Esophagus muscularis mucosa (tissue), 4 donors: ENCODE data around the gene NOSIP. TPM values are rescaled to one million over a fixed set of nuclear protein-coding genes. Genes with fewer than 3 reads are reported as not detected.
A peak's percentile ranks its signal among the peaks of the same experiment; 100 is the strongest.

Experiments
- DNase-seq: peaks from one replicate; pipeline ENCODE4 v3.0.0-alpha.2; 2017; ENCODE audit errors: extremely low spot score
- H3K27ac ChIP-seq, 4 donors: fragments of 200-600 bp; sonication (generic); replicated peaks in 1 of 4; 1 replicate in 3 of 4; 2 replicates in 1 of 4; pipeline ENCODE4 v1.5.1; 2016 to 2019; ENCODE audit warnings: mild to moderate bottlenecking in 1 of 4
- H3K27me3 ChIP-seq, 4 donors: fragments of 200-600 bp; sonication (generic); one replicate each; pipeline versions ENCODE4 v1.5.1 to v1.6.0; 2016 to 2019
- H3K36me3 ChIP-seq, 4 donors: fragments of 200-600 bp; sonication (generic); one replicate each; pipeline ENCODE4 v1.5.1; 2016 to 2019
- H3K4me1 ChIP-seq, 4 donors: fragments of 200-600 bp; sonication (generic); one replicate each; pipeline ENCODE4 v1.5.1; 2016 to 2019
- H3K4me3 ChIP-seq, 4 donors: fragments of 200-600 bp; sonication (generic); 1 replicate in 2 of 4; 2 replicates in 2 of 4; pipeline ENCODE4 v1.5.1; 2016 to 2019; ENCODE audit warnings: mild to moderate bottlenecking in 4 of 4, moderate library complexity in 1 of 4
- H3K9me3 ChIP-seq, 4 donors: fragments of 200-600 bp; sonication (generic); 1 replicate in 3 of 4; 2 replicates in 1 of 4; pipeline ENCODE4 v1.5.1; 2016 to 2019
- EP300 ChIP-seq: sonication (generic); formaldehyde crosslinking; IDR thresholded peaks from one replicate; pipeline ENCODE4 v1.6.1; 2017; ENCODE audit warnings: antibody characterized with exemption
- POLR2A ChIP-seq: fragments of 450-650 bp; IDR thresholded peaks from one replicate; pipeline ENCODE4 v1.6.1; 2017; ENCODE audit warnings: antibody characterized with exemption, moderate library complexity, mild to moderate bottlenecking, low read depth
- POLR2AphosphoS5 ChIP-seq, 2 donors: sonication (generic); formaldehyde crosslinking; IDR thresholded peaks; one replicate each; pipeline ENCODE4 v1.6.1; 2017; ENCODE audit warnings: antibody characterized with exemption in 2 of 2
- whole genome bisulfite sequencing: methylation state at CpG from one replicate; pipeline ENCODE4 v1.1.5; 2018; 5-methylcytosine and 5-hydroxymethylcytosine counted together
- intact Hi-C: fragments of 100-400 bp; cut with DNase I; formaldehyde crosslinking; loops from one replicate; pipeline ENCODE4 v1.15.1; 2023
- total RNA-seq, 4 donors: library from RNA; depleted of rRNA; stranded (reverse); fragments of >200 nt; gene quantifications; one replicate each; pipeline versions ENCODE4 v1.1.0 to v1.2.1, GENCODE V29; 2016
- TF ChIP-seq, protein P1 (sequence below), 3 experiments: fragments of 200-600 bp in 2 of 3; fragments of 450-650 bp in 1 of 3; sonication (generic) in 2 of 3; IDR thresholded peaks; one replicate each; pipeline ENCODE4 v1.5.1; 2017 to 2019; ENCODE audit warnings: antibody characterized with exemption in 3 of 3, mild to moderate bottlenecking in 2 of 3, moderate library complexity in 1 of 3

NOSIP gene
- total RNA-seq, 4 donors from 2014 or later: 51.0 to 71.6 (median 59.2) TPM

DNA sequence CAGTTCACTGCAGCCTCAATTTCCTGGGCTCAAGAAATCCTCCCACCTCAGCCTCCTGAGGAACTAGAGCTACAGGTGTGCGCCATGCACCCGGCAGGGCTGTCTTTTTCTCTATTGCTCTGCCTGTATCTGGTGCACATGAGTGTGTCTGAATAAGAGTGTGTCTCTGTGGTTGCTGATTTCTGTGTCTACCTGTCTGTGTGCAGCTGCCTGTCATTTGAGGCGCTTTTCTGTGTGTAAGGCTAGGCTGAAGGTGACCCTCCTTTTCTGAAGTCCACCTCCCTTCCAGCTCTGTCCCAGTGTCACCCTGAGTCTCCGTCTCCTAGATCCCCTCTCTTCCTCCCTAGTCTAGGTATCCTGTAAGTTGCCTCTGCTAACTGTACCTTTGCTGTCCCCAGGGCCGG lies 9.1 kb upstream of the NOSIP start:
- Histone ChIP-seq H3K36me3 (peaks cover 4 to 6% (median 5%) of the 10 kb centered on the region in 4 donors), H3K9me3 (no peaks in the 10 kb centered on the region), H3K4me3 (peak overlapping the region in 3 of 4 donors; percentile 85 to 96 (median 89)), H3K4me1 (peaks cover 22 to 36% (median 34%) of the 10 kb centered on the region in 4 donors), H3K27ac (peak overlapping the region; percentile 84 to 96 (median 94)), H3K27me3 (no peaks in the 10 kb centered on the region)
- WGBS: 66% methylated on average over 5 of the region's 5 CpGs
- DNase-seq: no peak
- no peak for TF ChIP-seq POLR2A
- TF ChIP-seq, protein P1, sequence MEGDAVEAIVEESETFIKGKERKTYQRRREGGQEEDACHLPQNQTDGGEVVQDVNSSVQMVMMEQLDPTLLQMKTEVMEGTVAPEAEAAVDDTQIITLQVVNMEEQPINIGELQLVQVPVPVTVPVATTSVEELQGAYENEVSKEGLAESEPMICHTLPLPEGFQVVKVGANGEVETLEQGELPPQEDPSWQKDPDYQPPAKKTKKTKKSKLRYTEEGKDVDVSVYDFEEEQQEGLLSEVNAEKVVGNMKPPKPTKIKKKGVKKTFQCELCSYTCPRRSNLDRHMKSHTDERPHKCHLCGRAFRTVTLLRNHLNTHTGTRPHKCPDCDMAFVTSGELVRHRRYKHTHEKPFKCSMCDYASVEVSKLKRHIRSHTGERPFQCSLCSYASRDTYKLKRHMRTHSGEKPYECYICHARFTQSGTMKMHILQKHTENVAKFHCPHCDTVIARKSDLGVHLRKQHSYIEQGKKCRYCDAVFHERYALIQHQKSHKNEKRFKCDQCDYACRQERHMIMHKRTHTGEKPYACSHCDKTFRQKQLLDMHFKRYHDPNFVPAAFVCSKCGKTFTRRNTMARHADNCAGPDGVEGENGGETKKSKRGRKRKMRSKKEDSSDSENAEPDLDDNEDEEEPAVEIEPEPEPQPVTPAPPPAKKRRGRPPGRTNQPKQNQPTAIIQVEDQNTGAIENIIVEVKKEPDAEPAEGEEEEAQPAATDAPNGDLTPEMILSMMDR (IDR thresholded peaks at IDR 0.05): no peak
- no peak for TF ChIP-seq POLR2AphosphoS5 (IDR thresholded peaks at IDR 0.05)
- no peak for TF ChIP-seq EP300
- intact Hi-C loops: no loop called here

GRCh38 chr19:49588365-49589122 lies 8.2 kb upstream of the NOSIP start:
- intact Hi-C loops: no loop called here
- no peaks in the 10 kb centered on the region for H3K27me3 ChIP-seq
- H3K4me1 ChIP-seq: peaks cover 15 to 27% (median 24%) of the 10 kb centered on the region in 4 donors
- no peaks in the 10 kb centered on the region for H3K9me3 ChIP-seq
- no peaks in the 10 kb centered on the region for H3K36me3 ChIP-seq
- no peak overlapping the region for H3K27ac ChIP-seq
- no peak overlapping the region for H3K4me3 ChIP-seq
- WGBS: 81% methylated on average over 15 of the region's 18 CpGs
- TF ChIP-seq POLR2A: no peak
- DNase-seq: no peak

- Histone ChIP-seq H3K4me3 (no peak overlapping the region), H3K4me1 (peaks cover 3 to 15% (median 11%) of the 10 kb centered on the region in 4 donors), H3K36me3 (no peaks in the 10 kb centered on the region), H3K27me3 (no peaks in the 10 kb centered on the region), H3K9me3 (no peaks in the 10 kb centered on the region), H3K27ac (no peak overlapping the region)
- intact Hi-C loops: no loop called here
- WGBS: 82% methylated on average over 8 of the region's 8 CpGs
- DNase-seq: no peak
- no peak for TF ChIP-seq EP300
- no peak for TF ChIP-seq POLR2AphosphoS5 (IDR thresholded peaks at IDR 0.05)
- TF ChIP-seq, protein P1 (IDR thresholded peaks at IDR 0.05): no peak
- TF ChIP-seq POLR2A: no peak
Observed at GRCh38 chr19:49587227-49587626, 6.9 kb upstream of the NOSIP start.

DNA sequence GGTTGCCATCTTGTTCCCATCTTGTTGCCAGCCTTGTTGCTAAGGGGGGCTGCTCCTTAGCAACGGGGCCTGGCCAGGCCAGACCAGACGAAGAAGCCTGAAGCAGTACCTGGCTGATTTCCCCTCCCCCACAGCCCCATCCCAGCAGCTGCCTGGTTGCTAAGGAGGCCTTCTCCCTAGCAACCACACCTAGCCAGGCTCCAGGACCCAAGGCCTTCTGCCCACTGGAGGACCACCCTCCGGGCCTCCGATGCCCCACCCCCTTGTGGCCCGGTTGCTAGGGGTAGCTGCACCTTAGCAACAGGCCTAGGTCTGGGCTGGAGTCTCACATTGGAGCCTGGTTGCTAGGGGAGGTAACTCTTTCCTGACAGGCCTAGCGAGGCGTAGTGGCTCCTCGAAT lies 4.7 kb upstream of the NOSIP start:
- no peaks in the 10 kb centered on the region for H3K9me3 ChIP-seq
- no peaks in the 10 kb centered on the region for H3K36me3 ChIP-seq
- no peak for DNase-seq
- WGBS: no CpG with 5 or more reads among the region's 8 CpGs
- TF ChIP-seq, protein P1 (IDR thresholded peaks at IDR 0.05): no peak
- no peak for TF ChIP-seq POLR2A
- no peak for TF ChIP-seq EP300
- intact Hi-C loops: no loop called here
- H3K27me3 ChIP-seq: no peaks in the 10 kb centered on the region
- no peak overlapping the region for H3K27ac ChIP-seq
- no peak overlapping the region for H3K4me3 ChIP-seq
- peaks cover 8 to 17% (median 15%) of the 10 kb centered on the region in 4 donors for H3K4me1 ChIP-seq

DNA sequence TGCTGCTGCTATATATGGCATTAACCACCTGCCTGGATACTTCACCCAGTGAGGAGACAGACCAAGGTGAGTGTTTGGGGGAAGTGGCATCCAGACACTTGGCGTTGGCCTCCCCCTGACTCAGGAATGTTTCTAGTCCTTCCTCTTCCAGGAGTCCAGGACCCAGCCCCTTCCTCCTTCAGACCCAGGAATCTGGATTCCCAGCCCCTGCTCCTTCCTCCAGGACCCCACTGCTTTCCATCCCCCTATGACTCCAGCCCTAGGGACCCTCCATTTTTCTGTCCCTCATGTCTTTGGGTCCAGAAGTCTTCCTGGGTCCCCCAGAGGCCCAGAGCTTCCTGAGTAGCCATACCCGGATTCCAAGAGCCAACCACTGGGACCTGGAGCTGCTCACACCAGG lies 2.9 kb upstream of the NOSIP start:
- intact Hi-C loops: no loop called here
- H3K36me3 ChIP-seq: no peaks in the 10 kb centered on the region
- no peaks in the 10 kb centered on the region for H3K9me3 ChIP-seq
- no peaks in the 10 kb centered on the region for H3K27me3 ChIP-seq
- TF ChIP-seq EP300: no peak
- TF ChIP-seq, protein P1 (IDR thresholded peaks at IDR 0.05): no peak
- TF ChIP-seq POLR2AphosphoS5 (IDR thresholded peaks at IDR 0.05): no peak
- no peak for TF ChIP-seq POLR2A
- peaks cover 21 to 28% (median 27%) of the 10 kb centered on the region in 4 donors for H3K4me1 ChIP-seq
- no peak for DNase-seq
- H3K4me3 ChIP-seq: no peak overlapping the region
- WGBS: 57% methylated on average over 2 of the region's 2 CpGs
- H3K27ac ChIP-seq: no peak overlapping the region
